GM19324 (cell line): Measurements from ENCODE around the gene LRRTM4.

Source experiments
- ATAC-seq: cut with Tn5 transposase; IDR thresholded peaks from one replicate; pipeline ENCODE4 v1.9.1; 2021; ENCODE audit warnings: mild to moderate bottlenecking, moderate library complexity; ENCODE audit not compliant: unreplicated experiment, low FRiP score

The LRRTM4 gene

DNA sequence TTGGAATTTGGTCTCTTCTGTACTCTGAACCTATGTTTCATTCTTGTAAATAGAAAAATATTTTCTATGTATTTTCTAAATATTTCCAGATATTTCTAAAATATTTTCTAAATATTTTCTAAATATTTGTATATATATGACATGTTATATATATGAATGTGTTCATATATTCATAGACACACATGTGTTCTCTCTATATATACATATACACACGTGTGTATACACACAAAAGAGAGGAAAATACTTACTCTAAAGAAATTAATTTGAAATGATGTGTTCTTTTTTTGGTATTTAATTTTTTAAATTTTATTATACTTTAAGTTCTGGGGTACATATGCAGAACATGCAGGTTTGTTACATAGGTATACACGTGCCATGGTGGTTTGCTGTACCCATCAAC is 589.6 kb downstream of the LRRTM4 start:
- ATAC-seq: no peak

DNA sequence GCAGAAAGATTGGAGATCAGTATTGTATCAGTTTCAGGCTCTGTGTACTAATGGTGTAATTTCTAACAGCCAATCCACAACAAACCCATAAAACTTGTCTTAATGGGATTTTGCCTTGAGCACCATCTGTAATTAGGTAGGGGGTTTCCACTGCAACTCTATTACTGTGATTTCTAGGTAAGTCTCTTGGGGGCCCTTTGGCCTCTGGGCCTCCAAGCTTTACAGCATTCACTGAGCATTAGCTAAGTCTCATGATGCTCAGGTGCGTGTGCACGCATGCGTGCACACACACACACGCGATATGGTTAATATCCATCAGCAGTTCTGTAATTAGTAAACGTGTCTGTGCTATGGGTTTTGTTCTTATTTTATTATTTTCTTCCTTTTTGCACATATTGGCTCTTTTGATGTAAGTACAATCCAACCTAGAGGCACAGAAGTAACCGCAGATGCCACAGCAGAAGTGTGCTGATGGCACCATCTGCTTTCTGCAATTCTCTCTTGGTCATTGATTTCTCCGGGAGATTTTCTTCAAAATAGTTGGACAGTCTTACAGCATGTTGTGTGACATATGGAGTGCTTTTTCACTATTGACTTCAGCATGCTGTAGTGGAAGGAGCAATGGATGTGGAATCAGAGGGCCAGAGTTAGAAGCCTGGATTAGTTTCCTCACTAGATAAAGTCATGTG is 592.0 kb downstream of the LRRTM4 start:
- ATAC-seq: no peak

DNA sequence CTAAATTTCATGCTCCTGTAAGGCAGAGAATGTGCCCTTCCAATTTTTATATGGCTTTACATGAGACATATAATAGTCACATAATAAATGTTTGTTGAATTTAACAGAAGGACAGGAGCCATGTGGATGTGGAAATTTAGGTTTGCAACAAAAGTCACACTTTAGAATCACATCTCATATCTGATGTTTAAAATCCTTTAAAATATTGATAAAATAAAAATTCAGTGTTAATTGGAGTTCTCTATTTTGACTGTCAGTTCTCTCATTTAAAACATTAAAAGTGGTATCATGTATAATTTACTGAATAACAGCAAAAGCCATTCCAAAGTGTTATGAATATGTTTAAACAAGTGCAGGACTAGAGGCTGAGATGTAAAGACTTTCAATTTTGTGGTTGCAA is 594.1 kb downstream of the LRRTM4 start:
- ATAC-seq: no peak

DNA sequence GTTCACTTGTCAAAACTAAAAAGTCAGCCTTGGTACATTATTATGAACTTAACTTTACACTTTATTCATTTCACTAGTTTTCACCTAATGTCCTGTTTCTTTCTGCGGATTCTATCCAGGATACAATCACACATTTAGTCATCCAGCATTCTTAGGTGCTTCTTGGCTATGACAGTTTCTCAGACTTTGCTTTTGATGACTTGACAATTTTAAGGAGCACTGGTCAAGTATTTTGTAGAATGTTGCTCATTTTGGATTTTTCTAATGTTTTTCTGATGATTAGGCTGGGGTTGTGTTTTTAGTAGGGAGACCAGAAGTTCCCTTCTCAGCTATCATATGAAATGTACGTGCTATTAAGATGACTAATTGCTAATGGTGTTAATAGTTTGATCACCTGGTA is 601.2 kb downstream of the LRRTM4 start:
- no peak for ATAC-seq

DNA sequence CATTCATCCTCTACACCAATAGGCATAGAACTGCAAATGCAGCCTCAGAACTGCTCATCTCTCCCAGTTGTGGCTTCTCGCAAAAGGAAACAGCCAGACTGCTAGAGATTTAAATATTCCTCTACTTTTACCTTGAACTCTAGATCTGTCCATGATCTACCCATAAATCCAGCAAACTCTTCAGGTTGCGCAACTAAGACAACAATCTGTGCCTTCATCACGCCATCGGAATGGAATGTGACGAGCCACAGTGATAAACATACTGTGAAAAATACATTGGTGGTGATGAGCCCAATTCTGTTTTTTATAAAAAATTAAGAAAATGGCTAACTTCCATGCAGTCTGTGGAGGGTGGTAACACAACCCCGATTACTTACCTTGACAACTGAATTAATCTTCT is 626.7 kb downstream of the LRRTM4 start:
- no peak for ATAC-seq

DNA sequence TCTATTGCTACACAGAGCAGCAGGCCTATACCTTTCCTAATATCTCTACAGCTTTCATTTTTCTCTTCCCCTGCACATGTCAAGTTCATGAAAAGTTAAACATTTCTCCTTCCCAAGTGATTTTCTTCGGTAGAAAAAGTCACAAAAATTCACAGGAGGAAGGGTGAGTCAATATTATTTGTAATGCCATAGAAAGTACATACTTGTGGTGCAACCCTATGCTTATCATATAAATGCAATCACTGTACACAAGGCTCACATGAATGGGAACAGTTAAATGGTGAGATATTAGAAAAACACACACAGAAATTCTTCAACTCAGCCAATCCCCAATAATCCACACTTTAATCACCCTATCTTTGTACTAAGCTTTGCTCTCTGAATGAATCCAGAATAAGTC is 651.6 kb downstream of the LRRTM4 start:
- no peak for ATAC-seq

DNA sequence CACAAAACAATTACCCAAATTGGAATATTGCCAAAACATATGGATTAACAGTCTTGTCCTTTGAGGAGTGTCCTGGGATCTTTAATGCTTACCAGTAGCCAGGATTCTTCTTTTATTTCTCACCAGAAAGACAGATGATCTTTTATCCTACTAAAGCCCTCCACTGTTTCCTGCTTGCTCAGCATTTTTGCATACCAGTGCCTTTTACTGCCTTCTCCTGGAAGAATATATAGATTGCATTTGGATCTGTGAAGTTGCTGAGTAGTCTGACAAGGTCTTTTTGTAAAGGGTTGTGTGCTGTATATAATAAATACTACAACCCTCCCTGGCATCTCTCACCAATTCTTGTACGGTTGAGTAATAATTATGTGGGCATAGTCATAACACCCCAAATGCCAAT is 652.2 kb downstream of the LRRTM4 start:
- ATAC-seq: no peak

DNA sequence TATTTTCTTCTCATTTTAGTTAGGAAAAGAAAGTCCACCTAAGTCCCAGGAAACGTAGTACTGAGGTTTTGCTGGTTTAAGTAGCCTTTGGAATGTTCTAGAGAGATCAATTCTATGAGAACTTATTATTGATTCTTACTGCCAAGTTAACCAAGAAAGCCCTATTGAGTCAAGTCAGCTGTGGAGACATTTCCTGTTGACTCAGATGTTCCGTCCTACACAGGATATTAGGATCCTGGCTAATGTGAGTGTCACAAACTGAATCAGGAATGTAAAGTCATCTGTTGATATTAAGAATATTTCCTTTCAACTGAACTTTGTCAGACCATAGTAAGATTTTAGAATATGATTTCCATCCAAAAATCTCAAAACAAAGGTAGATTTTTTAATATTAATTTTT is 654.3 kb downstream of the LRRTM4 start:
- no peak for ATAC-seq

DNA sequence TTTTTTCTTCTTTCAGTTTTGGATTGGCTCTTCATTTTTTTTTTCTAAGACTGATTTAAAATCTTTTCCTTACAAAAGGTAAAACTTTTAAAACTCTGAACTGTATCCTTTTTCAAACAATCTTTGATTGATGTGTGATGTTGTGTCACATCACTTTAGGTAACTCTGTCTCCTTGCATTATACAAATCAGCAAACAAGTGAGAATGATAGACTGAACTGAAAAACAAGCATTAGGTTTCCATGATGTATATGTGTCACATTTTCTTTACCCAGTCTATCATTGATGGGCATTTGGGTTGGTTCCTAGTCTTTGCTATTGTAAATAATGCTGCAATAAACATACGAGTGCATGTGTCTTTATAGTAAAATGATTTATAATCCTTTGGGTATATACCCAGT is 655.7 kb downstream of the LRRTM4 start:
- no peak for ATAC-seq

DNA sequence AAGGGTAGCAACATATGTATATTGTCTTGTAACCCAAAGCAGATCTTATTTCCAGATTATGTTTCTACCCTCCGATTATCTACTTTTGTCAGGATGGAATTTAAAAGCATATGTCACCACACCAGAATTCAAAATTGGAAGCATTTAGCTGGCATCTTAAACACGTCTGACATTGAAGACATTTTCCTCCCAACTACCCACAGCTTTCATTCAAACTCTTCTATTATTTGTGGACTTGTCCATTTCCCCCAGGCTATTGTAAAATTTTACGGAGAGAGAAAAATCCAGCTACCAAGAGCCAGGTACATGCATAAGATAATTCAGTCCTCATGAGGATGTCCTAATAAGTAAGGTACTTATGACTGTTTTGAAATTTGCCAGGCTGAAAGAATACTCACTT is 659.3 kb downstream of the LRRTM4 start:
- ATAC-seq: no peak

DNA sequence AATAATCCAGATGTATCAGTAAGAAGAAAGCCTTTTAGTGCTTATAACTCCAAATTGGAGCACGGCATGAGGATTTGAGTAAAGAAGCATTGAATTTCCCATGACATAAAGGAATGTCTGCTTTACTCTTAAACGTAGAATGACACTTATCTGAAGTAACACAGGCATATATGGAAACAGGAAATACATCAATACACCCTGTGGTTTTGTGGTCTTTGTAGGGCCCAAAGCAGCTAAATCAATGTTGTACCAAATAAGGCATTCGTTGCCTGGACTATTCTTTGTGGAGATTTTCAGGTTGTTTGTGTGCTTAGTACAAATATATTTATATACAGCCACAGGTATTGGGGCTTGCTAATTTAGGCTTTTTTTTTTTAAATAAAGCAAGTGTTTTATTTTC is 660.5 kb downstream of the LRRTM4 start:
- ATAC-seq: no peak

DNA sequence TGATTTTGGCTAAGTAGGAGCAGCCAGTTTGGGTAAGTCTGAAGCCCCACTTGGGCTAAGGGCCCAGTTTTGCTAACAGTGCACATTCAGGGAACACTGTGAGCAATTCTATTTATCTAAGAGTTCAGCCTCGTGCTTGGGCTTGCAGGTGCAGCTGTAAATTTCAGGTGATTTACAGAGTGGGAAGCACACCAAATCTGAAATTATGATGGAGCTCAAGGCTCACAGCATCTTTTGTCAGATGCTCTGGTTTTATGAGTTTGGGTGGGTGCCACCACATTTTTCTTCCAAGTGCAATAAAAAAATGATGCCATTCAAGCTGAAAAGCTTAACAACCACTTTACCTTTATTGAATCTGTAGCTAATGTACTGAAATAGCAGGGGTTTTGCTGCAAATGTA is 671.2 kb downstream of the LRRTM4 start:
- no peak for ATAC-seq

DNA sequence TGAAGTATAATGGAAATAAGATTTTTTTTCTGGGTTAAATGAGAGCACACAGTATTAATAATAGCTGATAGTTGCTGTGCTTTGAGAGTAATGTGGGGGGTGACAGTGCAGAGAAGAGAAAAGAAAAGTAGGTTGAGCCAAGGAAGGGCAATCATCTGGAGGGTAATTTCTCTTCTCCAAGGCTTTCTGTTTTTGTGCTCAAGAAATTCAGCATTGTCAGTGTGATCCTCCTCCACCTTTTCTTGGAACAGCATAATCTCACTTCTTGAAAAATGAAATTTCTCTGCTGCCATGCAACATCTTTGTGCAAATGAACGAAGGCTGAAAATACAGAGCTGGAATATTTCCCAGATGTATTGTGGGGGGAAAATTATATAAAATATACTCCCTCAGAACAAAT is 673.1 kb downstream of the LRRTM4 start:
- no peak for ATAC-seq

DNA sequence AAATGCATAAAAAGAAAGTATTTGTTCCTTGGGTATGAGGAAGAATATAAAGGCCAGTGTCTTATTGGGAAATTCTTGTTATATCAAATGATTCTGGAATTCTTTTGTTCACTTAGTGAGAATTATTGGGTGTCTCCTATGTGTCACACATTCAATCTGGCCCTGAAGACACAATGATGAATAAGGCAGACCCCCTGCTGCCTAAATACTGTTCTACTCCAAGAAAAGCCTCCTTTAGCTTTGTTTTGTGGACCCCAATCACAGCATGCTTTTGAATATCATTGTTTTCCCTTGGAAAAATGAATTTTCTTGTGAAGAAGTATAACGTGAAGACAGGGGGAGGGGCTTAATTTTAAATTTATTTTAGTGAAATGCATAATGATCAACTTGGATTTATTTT is 682.4 kb downstream of the LRRTM4 start:
- ATAC-seq: no peak

DNA sequence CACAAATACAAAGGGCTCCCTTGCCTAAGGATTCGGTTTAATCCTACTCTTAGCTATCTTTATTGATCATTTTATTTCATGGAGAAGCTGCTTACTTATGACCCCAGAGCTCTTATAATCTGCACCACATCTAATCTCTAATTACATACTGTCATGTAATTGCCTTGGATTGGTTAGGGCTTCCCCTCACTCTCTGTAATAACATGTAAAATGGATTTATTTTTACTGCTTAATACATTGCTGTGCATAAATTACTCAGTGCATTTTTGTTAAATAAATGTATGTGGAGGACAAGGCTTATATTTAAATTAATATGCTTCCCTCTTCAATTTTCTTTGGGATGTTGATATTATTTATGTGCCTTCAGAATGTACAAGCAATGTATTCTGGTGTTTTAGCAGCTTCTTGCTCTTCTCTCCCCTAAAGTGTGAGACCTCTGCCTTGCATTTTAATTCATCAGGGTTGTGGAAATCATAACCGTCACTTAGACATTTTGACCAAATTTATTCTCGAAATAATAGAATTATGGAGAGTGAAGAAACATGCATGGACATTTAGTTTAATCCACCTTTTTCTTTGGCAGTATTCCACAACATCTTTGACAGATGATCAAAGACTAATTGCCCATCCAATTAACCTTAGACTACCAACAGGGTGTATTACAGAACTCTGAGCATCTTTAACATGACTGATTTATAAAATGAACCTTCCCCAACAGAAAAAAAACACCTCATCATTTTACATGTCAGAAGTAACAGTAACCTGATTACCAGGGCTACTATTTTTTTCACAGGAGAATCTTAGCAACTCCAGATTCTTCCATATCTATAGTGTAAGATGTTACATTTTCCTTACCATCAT is 692.6 kb downstream of the LRRTM4 start:
- no peak for ATAC-seq

DNA sequence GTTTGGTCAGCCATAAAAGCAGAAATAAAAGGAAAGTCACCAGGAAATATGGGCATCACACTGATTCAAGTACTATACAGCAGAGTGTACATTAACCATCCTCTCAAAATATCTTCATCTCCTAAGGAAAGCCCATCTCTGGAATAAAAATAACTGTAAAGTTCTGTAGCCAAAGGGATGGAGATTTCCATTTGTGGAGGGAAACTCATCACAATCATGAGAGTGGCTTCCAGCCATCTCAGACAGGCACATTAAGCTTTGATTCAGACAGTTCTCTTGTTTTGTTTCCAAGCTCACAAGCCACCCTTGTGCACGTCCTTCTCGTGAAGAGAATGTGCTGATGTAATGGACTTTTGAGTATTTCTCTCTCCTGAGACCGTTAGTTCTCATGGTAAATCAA is 695.5 kb downstream of the LRRTM4 start:
- no peak for ATAC-seq

DNA sequence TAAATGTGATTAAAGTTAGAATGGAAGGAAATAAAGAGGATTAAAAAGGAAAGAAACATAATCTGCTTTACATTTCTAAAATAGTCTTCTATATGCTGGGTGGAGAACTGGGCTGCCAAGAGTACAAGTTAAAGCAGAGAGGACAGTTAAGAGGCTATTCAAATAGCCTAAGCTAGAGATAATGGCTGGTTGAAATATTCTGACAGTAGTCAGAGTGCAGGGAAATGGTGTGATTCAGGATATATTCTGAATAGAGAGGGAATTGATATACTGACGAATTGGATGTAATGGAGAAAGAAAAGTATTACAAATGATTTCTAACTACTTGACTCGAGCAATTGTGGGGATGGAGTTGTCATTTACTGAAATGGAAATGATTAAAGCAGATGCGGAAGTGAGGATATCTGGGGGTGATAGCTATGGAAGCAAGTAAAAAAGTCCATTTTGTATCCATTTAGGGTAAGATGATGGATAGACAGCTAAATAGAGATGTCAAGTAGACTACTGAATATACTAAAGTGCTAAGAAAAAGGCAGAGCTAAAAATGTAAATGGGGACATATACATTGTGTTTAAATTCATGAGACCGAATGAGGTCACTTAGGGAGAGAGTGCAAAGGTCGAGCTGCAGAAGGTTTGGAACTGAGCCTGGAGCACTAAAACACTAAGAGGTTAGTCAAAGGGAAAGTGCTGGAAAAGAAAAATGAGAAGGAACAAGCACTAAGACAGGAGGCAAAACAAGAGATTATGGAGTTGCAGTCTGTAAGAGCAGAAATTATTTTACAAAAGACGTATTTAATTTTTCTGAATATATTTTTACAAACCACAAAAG is 696.8 kb downstream of the LRRTM4 start:
- ATAC-seq: no peak

DNA sequence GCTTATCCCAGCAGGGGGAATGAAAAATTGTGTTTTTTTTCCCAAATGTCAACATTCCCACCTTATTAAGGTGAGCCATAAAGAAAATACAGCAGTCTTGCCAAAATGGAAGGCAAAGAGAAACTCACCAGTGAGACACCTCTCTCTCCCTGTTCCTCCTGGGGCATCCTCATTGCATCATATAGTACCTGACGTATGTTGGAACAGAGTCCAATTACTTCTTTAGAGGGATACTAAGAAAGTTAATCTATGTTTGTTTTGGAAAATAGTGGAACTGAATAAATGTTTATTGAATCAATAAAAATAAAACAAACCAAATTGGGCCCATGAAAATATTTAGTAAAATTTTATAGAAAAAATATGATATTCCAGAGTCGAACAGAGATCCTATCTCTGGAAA is 700.4 kb downstream of the LRRTM4 start:
- ATAC-seq: no peak

DNA sequence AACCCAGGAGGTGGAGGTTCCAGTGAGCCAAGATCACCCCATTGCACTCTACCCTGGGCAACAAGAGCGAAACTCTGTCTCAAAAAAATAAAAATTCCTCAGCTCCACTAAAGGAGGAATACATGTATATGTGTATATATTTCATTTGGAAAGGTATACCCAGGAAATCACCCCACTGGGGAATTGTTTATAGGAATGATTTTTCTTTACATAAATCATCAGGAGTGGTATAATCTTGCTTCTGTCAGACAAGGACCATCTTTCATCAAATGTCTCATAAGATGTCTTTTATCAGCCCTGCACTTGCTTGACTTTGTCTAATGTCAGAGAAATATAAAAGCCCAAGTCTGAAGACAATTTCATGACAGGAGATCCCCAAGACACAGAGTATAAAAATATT is 709.1 kb downstream of the LRRTM4 start:
- no peak for ATAC-seq

DNA sequence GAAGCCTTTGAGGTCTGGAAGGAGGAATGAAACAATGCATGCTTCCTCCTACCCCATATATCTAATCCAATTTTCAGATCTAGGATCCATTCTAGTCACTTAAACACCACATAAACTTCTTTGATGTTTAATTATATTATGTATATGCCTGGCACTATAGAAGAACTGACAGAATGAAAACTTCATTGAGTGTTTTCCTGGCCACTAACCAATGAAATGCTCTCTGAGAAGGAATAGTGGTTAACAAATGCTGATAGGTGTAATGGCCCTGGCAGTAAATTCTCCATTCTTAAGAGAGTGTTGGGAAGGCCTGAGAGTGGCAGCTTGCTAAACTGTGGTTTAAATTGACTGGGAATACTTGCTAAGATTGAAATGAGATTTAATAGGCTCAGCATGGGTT is 710.0 kb downstream of the LRRTM4 start:
- ATAC-seq: no peak

DNA sequence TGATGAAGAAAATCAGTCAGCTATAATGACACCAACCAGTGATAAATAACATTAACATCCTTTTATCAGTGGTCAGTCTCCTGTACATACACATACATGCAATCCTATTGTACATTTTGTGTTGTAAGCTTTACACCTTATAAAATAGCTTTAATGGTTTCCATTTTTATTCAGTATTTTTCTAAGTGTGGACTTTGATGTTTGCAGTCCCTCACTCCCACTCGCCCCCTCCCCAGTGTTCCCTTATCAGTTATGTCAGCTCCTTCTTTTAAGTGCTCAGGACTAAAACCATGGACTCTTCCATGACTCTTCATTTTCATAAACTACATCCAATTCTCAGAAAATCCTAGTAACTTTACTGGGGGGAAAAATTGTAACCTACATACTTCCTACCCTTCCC is 713.0 kb downstream of the LRRTM4 start:
- no peak for ATAC-seq
